GM23338 (cell line): Measurements from ENCODE around the gene PDC. TPM values are rescaled to one million over a fixed set of nuclear protein-coding genes. Genes with fewer than 3 reads are reported as not detected.

Source experiments
- ATAC-seq: fragments of 200-7000 bp; cut with Tn5 transposase; 3 replicates; pipeline ENCODE4 v1.9.1; 2020
- DNase-seq: peaks from one replicate; pipeline ENCODE4 v3.0.0-alpha.2; 2015; ENCODE audit warnings: low spot score
- H2AFZ ChIP-seq: fragments of 200-600 bp; sonication (generic); 2 replicates; pipeline ENCODE4 v1.8.0; 2016; ENCODE audit warnings: antibody characterized with exemption, mild to moderate bottlenecking, moderate library complexity
- H3F3A ChIP-seq: fragments of 200-600 bp; sonication (generic); replicated peaks from 2 replicates; pipeline ENCODE4 v1.8.0; 2017; ENCODE audit warnings: antibody characterized with exemption, mixed run types, low read depth
- H3K27ac ChIP-seq: fragments of 200-600 bp; sonication (generic); 2 replicates; pipeline ENCODE4 v1.6.1; 2016; ENCODE audit warnings: low read depth
- H3K27me3 ChIP-seq: fragments of 200-600 bp; sonication (generic); 2 replicates; pipeline ENCODE4 v1.8.0; 2016; ENCODE audit warnings: mild to moderate bottlenecking, mixed run types, moderate library complexity; ENCODE audit not compliant: insufficient read depth
- H3K36me3 ChIP-seq: fragments of 200-600 bp; sonication (generic); 2 replicates; pipeline ENCODE4 v1.8.0; 2016; ENCODE audit warnings: mild to moderate bottlenecking; ENCODE audit not compliant: insufficient read depth
- H3K4me1 ChIP-seq: fragments of 200-600 bp; sonication (generic); 2 replicates; pipeline ENCODE4 v1.8.0; 2016; ENCODE audit warnings: mild to moderate bottlenecking, moderate library complexity; ENCODE audit not compliant: insufficient read depth
- H3K4me2 ChIP-seq: fragments of 200-600 bp; sonication (generic); 2 replicates; pipeline ENCODE4 v1.7.1; 2017; ENCODE audit warnings: mixed run types
- H3K4me3 ChIP-seq: fragments of 200-600 bp; sonication (generic); 2 replicates; pipeline ENCODE4 v1.6.1; 2016; ENCODE audit warnings: mixed run types
- H3K79me2 ChIP-seq: fragments of 200-600 bp; sonication (generic); replicated peaks from 2 replicates; pipeline ENCODE4 v1.8.0; 2017; ENCODE audit warnings: mild to moderate bottlenecking; ENCODE audit not compliant: insufficient read depth
- H3K9me2 ChIP-seq: fragments of 200-600 bp; sonication (generic); 2 replicates; pipeline ENCODE4 v1.8.0; 2017; ENCODE audit not compliant: insufficient read depth
- H4K20me1 ChIP-seq: fragments of 200-600 bp; sonication (generic); replicated peaks from 2 replicates; pipeline ENCODE4 v1.8.0; 2017; ENCODE audit warnings: mild to moderate bottlenecking; ENCODE audit not compliant: insufficient read depth
- H3K27ac Mint-ChIP-seq: 2 replicates; pipeline ENCODE4 v1.8.0; 2020; ENCODE audit warnings: inconsistent platforms, mild to moderate bottlenecking, moderate library complexity, mixed read lengths
- H3K27me3 Mint-ChIP-seq: 3 replicates; pipeline ENCODE4 v1.8.0; 2022; ENCODE audit warnings: low read depth, mild to moderate bottlenecking, moderate library complexity, mixed read lengths, inconsistent platforms; ENCODE audit not compliant: insufficient read depth, poor library complexity
- H3K36me3 Mint-ChIP-seq: 3 replicates; pipeline ENCODE4 v1.8.0; 2021; ENCODE audit warnings: low read depth, mild to moderate bottlenecking, inconsistent platforms, moderate library complexity, mixed read lengths
- H3K4me1 Mint-ChIP-seq: 3 replicates; pipeline ENCODE4 v1.8.0; 2020; ENCODE audit warnings: mild to moderate bottlenecking, inconsistent platforms, mixed read lengths
- H3K4me3 Mint-ChIP-seq: 3 replicates; pipeline ENCODE4 v1.8.0; 2021; ENCODE audit warnings: moderate library complexity, mild to moderate bottlenecking, inconsistent platforms, mixed read lengths
- H3K9me3 Mint-ChIP-seq: 3 replicates; pipeline ENCODE4 v1.8.0; 2020; ENCODE audit warnings: moderate library complexity, mild to moderate bottlenecking, inconsistent platforms, mixed read lengths
- CTCF ChIP-seq, 2 experiments: fragments of 200-600 bp in 1 of 2; sonication (generic) in 1 of 2; conservative IDR thresholded peaks; 2 replicates each; pipeline versions ENCODE4 v1.5.1 to v1.6.1; 2016 to 2017; ENCODE audit warnings: antibody characterized with exemption in 2 of 2, low read depth in 2 of 2, mild to moderate bottlenecking in 2 of 2, moderate library complexity in 1 of 2
- ETS1 ChIP-seq: IDR thresholded peaks from 2 replicates; pipeline ENCODE4 v1.6.1; 2016; ENCODE audit warnings: antibody characterized with exemption
- EZH2phosphoT487 ChIP-seq: fragments of 200-600 bp; sonication (generic); IDR thresholded peaks from one replicate; pipeline ENCODE4 v1.8.1; 2018; ENCODE audit warnings: antibody characterized with exemption; ENCODE audit not compliant: unreplicated experiment
- JUNB ChIP-seq: IDR thresholded peaks from one replicate; pipeline ENCODE4 v1.6.1; 2016; ENCODE audit warnings: antibody characterized with exemption; ENCODE audit not compliant: unreplicated experiment
- NANOG ChIP-seq: IDR thresholded peaks from 2 replicates; pipeline ENCODE4 v1.6.1; 2016; ENCODE audit warnings: antibody characterized with exemption, borderline replicate concordance
- REST ChIP-seq: IDR thresholded peaks from one replicate; pipeline ENCODE4 v1.6.1; 2018; ENCODE audit warnings: antibody characterized with exemption; ENCODE audit not compliant: unreplicated experiment
- STAT1 ChIP-seq: IDR thresholded peaks from one replicate; pipeline ENCODE4 v1.6.1; 2016; ENCODE audit warnings: antibody characterized with exemption; ENCODE audit not compliant: unreplicated experiment
- ZNF331 ChIP-seq: fragments of 250-450 bp; sonication (Bioruptor Pico); IDR thresholded peaks from 2 replicates; pipeline ENCODE4 v1.5.0; 2020; ENCODE audit warnings: low read depth, mild to moderate bottlenecking, moderate library complexity
- ZNF462 ChIP-seq: fragments of 250-450 bp; sonication (Bioruptor Pico); IDR thresholded peaks from 2 replicates; pipeline ENCODE4 v1.5.0; 2020; ENCODE audit warnings: mild to moderate bottlenecking, moderate library complexity
- polyA plus RNA-seq: library from polyadenylated mRNA; unstranded; fragments of >200 nt; fragmentation: Nextera tagmentation; extraction: Ambion mirVana; gene quantifications from 2 replicates; pipeline ENCODE4 v1.2.1, GENCODE V29; 2016
- total RNA-seq: library from RNA; depleted of rRNA; stranded (reverse); fragments of >200 nt; shearing (Covaris generic); gene quantifications from 2 replicates; pipeline ENCODE4 v1.2.3, GENCODE V29; 2014

PDC gene
- total and polyA plus RNA-seq, 2 experiments from 2014 or later, result not detected

- Mint-ChIP-seq H3K9me3 (no peaks in the 10 kb centered on the region), H3K4me3 (no peak overlapping the region), H3K4me1 (peaks cover 11% of the 10 kb centered on the region; the same call in 2 of the 3 replicates), H3K27me3 (peaks cover 3% of the 10 kb centered on the region), H3K36me3 (no peaks in the 10 kb centered on the region), H3K27ac (peak overlapping the region; percentile 14; the same call in 1 of the 2 replicates)
- no peaks in the 10 kb centered on the region for H3F3A ChIP-seq
- no peak overlapping the region for H3K4me3 ChIP-seq
- no peaks in the 10 kb centered on the region for H4K20me1 ChIP-seq
- H3K4me1 ChIP-seq, result peaks cover 4% of the 10 kb centered on the region; the same call in 1 of the 2 replicates
- no peaks in the 10 kb centered on the region for H3K9me2 ChIP-seq
- H3K27me3 ChIP-seq, result no peaks in the 10 kb centered on the region
- no peaks in the 10 kb centered on the region for H3K79me2 ChIP-seq
- no peak overlapping the region for H3K27ac ChIP-seq
- TF ChIP-seq JUNB (no peak), STAT1 (no peak), ZNF462 (no peak), ETS1 (no peak), EZH2phosphoT487 (no peak), NANOG (no peak), CTCF (conservative IDR thresholded peaks at IDR 0.05; ENCODE audit: low read depth in 2 of 2) (no peak), ZNF331 (no peak), REST (no peak)
- H3K36me3 ChIP-seq, result no peaks in the 10 kb centered on the region
- no peak overlapping the region for H3K4me2 ChIP-seq
- no peak for ATAC-seq
- DNase-seq, result peak; percentile 26
- H2AFZ ChIP-seq, result no peak overlapping the region
Observed at GRCh38 chr1:186440584-186440983, 20.3 kb downstream of the PDC start.
